ENCODE results near the gene IQCE.

The IQCE gene

DNA sequence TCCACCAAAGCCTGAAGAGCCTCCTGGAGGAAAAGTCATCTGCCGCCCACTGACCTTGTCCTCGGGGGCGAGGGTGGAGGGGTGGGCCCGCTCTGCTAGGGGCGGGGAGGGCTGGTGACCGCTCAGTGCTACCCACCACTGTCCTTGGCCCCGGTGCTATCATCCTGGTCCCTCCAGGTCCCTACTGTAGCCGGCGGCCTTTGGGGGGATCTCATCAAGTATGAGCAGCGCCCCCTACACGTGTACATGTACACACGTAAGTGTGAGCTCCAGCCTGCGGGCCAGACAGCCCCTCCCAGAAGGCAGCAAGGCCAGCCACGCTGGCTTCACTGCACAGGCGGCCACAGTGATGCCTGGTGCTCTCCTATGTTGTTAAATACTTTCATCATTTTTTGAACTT is 92.6 kb downstream of the IQCE start:
- no peak for DNase-seq

DNA sequence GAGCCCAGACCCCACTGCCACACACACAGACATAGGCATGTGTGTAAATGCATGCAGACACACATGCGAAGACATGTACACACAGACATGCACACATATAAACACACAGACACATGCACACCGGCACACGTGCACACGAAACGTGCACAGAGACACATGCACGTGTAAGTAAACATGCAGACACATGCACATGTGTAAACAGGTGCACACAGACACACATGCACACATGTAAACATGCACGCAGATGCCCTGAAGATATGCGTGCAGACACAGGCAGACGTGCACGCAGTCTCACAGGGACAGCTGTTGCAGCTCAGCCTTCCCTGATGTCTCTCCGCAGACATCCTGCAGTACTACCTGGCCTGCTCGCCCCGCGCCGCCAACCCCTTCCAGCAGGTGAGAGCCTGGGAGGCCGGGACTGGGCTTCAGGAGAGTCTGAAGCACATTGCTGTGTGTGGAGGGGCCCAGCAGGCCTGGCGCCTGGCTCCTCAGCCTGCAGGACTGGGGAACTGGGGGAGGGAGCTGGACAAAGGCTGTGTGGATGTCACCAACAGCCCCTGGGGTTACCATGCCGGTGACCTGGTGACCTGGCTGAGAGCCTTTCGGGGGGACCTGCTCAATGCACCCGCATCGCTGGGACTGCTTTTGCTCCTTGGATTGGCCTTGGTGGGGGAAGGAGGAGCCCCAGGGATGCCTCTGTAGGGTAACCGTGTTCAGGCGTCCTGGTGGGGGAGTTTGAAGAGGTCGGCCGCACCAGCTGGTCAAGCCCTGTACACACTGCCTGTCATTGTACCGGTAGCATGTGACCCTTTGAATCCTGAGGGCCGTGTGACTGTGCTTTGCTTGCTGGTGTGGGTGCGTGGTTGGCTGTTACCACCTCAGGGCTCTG is 93.3 kb downstream of the IQCE start:
- no peak for DNase-seq

DNA sequence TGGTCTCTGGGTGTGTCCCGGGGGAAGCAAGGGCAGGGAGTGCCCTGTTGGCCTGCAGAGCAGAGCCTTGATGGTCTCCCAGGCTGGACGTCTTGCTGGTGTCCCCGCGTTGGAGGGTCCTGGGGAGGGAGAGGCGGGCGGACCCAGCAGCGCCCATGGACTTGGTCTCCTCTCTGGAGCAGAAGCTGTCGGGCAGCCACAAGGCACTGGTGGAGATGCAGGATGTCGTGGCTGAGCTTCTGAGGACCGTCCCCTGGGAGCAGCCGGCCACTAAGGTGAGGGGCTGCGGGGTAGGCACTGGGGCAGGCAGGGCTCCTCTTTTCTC is 93.9 kb downstream of the IQCE start:
- DNase-seq = no peak

DNA sequence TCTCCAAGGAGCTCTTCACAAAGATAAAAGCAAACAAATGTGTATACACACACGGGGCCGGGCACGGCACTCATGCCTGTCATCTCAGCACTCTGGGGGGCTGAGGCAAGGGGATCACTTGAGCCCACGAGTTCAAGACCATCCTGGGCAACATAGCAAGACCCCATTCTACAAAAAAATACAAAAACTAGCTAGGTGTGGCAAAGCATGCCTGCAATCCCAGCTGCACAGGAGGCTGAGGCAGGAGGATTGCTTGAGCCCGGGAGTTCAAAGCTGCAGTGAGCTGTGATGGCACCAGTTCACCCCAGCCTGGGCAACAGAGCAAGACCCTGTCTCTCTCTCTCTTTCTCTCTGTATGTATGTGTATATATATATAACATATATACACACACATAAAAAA is 95.3 kb downstream of the IQCE start:
- DNase-seq = no peak

DNA sequence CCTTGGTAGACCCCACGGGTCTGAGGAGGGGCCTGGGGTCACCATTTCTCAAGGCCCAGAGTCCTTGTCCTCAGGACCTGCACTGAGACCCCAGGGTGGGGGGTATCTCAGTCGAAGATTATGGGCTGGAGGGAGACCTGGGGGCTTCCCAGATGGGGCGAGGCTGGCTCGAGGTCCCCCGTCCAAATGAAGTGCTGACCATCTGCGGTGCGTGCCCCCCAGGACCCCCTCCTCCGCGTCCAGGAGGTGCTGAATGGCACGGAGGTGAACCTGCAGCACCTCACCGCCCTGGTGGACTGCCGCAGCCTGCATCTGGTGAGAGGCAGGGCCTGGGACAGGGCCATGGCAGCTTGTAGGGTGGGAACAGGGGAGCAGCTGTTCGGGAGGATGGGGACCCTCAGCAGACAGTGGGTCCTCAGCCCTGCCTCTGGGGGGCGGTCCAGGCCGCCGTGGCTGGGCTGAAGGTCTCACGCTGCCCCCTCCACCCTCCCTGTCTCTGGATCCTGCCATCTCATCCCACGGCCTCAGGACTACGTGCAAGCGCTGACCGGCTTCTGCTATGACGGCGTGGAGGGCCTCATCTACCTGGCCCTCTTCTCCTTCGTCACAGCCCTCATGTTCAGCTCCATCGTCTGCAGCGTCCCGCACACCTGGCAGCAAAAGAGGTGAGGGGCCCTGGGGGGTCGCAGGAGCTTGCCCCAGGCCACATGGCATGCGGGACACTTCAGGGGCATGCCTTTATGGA is 97.3 kb downstream of the IQCE start:
- no peak for DNase-seq

DNA sequence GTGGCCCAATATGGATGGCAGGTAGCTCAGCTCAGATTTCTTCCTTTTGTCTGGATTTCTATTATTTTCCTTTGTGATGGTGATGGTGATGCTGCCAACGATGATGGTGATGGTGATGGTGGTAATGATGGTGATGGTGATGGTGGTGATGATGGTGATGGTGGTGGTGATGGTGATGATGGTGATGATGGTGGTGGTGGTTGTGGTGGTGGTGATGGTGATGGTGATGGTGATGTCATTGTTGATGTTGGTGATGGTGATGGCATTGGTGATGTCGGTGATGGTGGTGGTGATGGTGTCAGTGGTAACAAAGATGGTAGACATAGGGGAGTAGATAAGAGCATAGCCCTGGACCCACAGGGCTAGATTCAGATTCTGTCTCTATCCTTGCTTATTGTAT is 98.4 kb downstream of the IQCE start:
- no peak for DNase-seq

DNA sequence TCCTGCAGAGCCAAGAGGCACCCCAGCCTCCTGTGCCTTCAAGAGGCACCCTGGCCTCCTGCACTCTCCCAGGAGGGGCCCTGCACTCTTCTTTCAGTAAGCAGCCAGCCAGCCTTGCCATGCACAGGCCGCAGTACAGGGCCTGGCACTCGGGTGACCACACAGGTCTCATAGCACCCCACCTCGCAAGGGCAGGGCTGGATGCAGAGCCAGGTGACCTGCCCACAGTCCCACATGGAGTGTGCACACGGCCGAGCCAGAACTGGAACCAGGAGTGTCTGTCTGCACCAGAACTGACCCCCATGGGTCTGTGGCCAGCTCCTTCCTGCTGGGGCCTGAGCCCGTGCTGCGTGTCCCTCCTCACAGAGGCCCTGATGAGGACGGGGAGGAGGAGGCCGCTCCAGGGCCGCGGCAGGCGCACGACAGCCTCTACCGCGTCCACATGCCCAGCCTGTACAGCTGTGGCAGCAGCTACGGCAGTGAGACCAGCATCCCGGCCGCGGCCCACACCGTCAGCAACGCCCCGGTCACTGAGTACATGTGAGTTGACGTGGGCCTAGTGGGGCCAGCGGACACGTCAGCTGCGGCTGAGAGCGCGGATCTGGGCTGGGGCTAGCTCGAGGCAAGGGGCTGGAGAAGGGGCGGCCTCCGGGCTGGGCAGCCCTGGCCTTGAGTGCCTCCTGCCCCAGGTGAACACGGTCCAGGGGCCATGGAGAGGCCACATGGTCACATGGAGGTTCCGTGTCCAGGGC is 99.3 kb downstream of the IQCE start:
- no peak for DNase-seq

DNA sequence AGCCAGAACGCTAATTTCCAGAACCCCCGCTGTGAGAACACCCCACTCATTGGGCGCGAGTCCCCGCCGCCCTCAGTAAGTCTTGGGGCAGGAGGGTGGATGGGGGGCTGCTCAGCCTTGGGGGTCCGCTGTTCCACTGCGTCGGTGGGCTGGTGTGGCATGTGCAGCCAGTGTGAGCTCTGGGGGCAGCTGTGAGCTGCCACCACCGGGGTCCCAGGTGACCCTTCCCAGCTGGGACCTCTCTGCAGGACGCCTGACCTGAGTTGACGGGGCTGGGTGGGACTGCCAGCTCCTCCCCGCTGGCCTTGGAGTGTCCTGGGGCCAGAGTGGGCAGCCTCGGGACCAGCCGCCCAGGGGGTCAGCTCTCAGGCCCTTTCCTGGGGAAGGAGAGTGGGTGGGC is 100.2 kb downstream of the IQCE start:
- no peak for DNase-seq

DNA sequence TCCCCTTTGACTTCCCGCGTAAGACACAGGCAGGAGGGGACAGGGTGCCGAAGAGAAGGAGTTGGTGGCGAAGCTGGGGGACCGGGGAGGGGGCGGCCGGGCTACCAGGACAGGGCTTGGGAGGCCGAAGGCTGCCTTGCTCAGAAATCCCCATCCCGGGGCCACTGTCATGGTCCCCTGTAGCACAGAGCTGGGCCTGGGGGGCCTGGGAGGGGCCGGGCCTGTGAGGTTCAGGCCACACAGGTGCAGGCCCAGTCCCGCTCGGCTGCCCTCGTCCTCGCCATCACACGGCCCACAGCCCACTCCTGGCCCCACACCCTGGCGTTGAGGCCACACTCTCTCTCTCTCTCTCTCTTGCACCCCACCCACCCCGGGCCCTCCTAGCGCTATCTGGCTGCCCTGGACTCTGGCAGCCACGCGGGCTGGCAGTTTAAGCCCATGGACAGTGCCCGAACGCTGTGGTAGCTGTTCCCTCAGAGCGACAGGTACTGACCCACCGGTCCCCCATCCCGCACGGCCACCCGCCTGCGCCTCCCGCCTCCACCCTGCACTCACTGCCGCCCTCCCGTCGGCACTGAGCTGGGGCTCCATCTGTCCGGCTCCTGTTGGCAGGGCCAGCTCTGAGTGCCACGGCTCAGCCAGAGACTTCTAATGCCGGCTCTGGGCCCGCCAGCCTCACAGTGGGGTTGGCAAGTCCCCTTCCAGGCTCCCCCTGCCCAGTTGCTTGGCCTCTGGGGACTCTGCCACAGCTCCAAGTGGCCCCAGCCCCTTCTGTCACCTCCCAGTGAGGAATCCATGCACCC is 101.0 kb downstream of the IQCE start:
- DNase-seq = no peak

DNA sequence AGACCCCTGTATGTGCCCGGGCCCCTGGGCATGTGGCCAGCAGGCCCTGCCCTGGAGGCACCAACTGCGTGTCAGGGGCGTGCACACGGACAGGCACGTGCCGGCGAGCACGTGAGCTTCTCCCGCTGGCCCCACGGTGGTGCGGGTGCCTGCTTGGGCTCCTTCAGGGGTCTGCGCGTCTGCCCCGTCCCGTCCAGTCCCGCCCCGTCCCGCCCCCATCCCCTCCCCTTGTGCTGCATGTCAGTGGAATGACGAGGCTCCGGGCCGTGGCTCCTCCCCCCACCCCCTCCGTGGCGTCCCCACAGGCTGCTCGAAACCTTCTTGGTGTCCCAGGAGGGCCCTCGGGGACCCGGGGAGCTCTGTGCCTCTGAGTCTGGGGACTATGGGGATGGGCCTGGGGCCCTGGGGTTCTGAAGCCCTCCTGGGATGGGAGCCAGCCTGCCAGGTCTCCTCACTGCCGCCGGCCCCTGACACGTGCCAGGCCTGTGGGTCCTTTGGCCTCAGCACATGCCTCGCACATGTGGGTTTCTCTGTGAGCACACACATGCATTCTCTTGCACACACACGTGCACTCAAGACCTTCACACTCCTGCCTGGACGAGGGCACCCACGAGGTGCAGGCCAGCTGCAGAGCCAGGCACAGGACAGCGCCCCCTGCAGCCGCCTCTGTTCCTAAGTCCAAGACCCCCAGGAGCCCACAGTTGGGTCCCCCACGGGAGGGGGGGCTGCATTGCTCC is 101.7 kb downstream of the IQCE start:
- DNase-seq = no peak

DNA sequence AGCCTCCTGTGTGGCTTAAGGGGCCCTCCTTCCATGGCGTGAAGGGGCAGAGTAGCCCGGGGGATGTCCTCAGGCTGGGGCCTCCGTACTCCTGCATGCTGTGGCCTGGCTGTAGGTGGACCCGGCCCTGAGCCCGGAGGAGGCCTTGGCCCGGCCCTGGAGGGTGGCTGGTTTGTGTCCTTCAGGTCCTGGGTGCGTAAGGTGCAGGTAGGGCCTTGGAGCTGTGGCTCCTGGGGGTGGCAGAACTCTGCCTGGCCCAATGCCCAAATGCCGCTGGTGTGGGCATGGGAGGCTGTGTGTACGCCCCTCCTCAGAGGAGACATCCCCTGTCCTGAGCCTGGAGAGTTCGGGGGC is 102.3 kb downstream of the IQCE start:
- DNase-seq = no peak

DNA sequence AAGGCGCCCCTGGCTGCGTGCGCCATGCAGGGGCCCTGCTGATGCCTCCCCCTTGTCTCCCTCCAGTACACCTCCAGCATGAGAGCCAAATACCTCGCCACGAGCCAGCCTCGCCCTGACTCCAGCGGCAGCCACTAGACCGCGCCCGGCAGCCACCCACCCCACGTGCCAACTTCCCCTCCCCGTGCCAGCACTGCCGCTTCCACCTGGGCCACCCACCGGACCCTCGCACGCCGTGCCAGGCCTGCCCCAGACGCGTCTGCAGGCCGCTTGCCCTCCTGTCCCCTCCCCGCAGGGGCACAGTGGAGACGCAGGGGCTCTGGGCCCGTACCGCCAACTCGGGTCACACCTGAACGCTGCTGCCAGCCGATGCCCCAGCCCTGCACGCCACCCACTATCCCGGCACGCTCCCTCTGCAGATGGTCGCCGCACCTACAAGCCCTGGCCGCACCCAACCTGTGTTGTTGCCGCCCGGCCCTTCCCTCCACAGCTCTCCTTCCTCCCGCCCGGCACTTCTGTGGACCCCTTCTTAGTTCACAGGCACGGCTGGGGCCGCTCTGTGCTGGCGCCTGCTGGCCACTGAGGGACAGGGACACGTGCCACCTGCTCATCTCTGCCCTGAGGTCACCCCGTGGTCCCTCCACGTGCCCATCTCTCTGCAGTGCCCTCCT is 103.0 kb downstream of the IQCE start:
- no peak for DNase-seq

DNA sequence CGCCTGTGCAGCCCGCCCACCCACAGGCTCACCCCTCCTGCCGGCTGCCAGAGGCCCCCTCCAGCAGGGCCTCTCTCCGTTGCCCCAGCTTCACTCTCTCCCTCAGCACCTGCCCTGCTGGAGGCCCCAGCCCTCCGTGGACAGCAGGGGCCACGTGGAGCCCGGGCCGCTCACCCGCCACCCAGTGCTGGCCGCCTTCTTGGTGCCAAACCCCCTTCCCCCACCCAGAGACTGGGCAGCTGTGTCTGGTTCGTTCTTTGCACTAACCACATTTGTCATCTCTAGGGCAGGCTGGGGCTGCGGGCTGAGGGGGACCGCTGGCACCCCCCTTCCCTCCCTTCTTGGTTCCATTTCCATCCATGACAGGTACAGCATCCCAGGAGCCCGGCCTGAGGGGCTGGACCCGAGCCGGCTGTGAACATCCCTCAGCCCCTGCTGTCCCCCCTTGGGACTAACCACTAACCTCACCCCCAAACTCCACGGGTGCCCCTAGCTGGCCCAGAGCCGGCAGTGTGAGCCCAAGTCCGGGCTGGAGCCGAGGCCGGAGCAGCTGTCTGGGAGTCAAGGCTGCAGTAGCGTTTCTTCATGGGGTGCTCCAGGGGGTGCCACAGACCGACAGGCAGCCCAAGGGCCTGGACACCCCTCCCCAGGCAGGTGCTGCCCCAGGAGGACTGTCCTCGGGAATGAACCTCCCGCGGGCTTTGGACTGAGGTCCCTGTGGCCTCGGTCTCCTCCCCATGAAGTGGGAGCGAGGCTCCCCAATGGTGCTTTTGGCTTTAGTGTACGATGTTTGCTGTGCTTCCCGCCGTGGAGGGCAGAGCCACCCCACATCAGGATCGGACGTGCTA is 103.7 kb downstream of the IQCE start:
- DNase-seq = no peak

DNA sequence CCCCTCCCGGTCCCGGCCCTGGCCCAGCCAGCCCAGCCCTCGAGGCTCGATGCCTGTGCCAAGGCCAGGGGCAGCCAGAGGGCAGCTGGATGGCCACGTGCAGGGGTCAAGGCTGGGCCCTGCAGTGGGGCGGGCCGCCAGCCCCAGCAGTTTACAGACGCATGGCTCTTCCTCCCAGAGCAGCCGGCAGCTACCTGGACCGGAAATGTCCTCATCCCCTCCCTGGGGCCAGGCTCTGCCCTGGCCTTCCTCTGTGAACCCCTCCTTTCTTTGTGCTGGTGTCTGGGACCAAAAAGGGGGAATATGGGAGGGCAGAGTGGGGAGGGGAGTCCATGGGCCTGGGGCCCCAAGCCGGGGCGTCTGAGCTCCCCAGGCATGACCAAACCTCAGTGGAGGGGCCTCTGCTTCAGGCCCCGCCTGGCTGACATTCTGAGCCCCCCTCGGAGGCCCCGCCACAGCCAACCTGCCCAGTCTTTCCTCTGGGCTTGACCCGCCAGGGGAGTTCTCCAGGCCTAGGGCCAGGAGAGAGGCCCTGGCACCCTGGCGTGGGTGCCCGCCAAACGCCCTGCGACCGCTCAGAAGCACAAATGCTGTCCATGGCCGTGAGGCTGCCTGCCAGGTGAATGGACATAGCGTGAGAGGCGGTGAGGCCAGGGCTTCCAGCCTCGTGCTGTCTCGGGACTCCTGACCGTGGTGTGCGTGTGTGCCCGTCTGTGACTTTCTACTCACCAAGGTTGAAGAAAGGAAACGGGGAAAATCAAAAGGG is 104.5 kb downstream of the IQCE start:
- DNase-seq = no peak

DNA sequence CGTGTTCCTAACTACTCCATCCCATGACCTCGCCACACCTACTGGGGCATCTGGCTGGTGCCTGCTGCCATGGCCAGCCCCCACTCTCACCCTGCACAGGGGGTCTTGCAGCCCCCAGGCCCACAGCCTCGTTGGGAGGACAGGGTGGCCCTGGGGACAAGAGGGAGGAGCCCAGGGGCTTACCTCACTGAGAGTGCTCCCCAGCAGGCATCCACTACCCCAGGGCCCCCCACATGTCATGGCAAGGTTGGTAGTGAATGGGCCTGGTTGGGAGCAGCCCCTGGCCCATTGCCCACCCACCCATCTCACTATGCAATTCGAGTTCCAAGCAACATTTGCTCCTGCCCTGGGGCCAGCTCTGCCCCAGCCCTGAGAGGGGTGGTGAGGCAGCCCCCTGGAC is 105.2 kb downstream of the IQCE start:
- DNase-seq = no peak
